H1 (cell line): ENCODE data around the gene TSPAN4. TPM values are rescaled to one million over a fixed set of nuclear protein-coding genes. Genes with fewer than 3 reads are reported as not detected.

ENCODE experiments used
- EGR1 ChIP-seq: IDR thresholded peaks from 2 replicates; pipeline ENCODE4 v1.6.1; 2011; ENCODE audit warnings: low read depth, low read length, borderline replicate concordance
- FOSL1 ChIP-seq: IDR thresholded peaks from 2 replicates; pipeline ENCODE4 v1.6.1; 2011; ENCODE audit warnings: mild to moderate bottlenecking, low read depth, low read length, moderate library complexity; ENCODE audit not compliant: insufficient read depth
- GTF2F1 ChIP-seq: IDR thresholded peaks from 2 replicates; pipeline ENCODE4 v1.6.1; 2012; ENCODE audit warnings: low read depth, low read length, improper control_type of control experiment, borderline replicate concordance
- HDAC2 ChIP-seq, 2 experiments: fragments of 300-600 bp in 1 of 2; sonication (generic) in 1 of 2; IDR thresholded peaks; 2 replicates each; pipeline ENCODE4 v1.6.1; 2011 to 2012; ENCODE audit warnings: low read depth in 2 of 2, low read length in 2 of 2, mild to moderate bottlenecking in 2 of 2, moderate library complexity in 2 of 2, borderline replicate concordance in 1 of 2, inconsistent platforms in 1 of 2
- POLR2A ChIP-seq, 2 experiments: IDR thresholded peaks; 1 replicate in 1 of 2; 2 replicates in 1 of 2; pipeline ENCODE4 v1.6.1; 2011; ENCODE audit warnings: low read depth in 2 of 2, low read length in 2 of 2, mild to moderate bottlenecking in 2 of 2; ENCODE audit errors: control extremely low read depth in 1 of 2
- RBBP5 ChIP-seq: IDR thresholded peaks from 2 replicates; pipeline ENCODE4 v1.7.1; 2012; ENCODE audit warnings: low read depth, mild to moderate bottlenecking, inconsistent platforms, low read length, moderate library complexity, borderline replicate concordance
- SIX5 ChIP-seq: IDR thresholded peaks from 2 replicates; pipeline ENCODE4 v1.6.1; 2011; ENCODE audit warnings: mild to moderate bottlenecking, low read depth, low read length
- polyA plus RNA-seq, 7 experiments: library from polyadenylated mRNA; depleted of rRNA in 3 of 7; stranded (reverse) in 5 of 7; unstranded in 2 of 7; fragments of >200 nt in 5 of 7; fragments of 200-250 nt in 2 of 7; gene quantifications; 1 replicate in 5 of 7; 2 replicates in 1 of 7; 4 replicates in 1 of 7; pipeline versions ENCODE4 v1.2.1 to v1.2.3, GENCODE V29; 2011 to 2013; ENCODE audit warnings: missing spikeins in 2 of 7, mixed read lengths in 2 of 7
- total RNA-seq: library from RNA; stranded (reverse); fragmentation: NEBNext Ultra II Directional; extraction: Animal tissue kit (Norgen Biotek cat#: 25700); gene quantifications from 2 replicates; pipeline ENCODE4 v1.2.1, GENCODE V29; 2021
- TF ChIP-seq, protein P1 (sequence below): IDR thresholded peaks from 2 replicates; pipeline ENCODE4 v1.6.1; 2011; ENCODE audit warnings: low read length, improper control_type of control experiment

Gene TSPAN4
- total and polyA plus RNA-seq, 2 of the 8 experiments (the other 6 are each of a cell fraction or from before 2014, with no cell fraction given), result 74.1 to 145 TPM

GRCh38 chr11:819129-819931, 23.3 kb upstream of the TSPAN4 start (continued):
- TF ChIP-seq, protein P1, sequence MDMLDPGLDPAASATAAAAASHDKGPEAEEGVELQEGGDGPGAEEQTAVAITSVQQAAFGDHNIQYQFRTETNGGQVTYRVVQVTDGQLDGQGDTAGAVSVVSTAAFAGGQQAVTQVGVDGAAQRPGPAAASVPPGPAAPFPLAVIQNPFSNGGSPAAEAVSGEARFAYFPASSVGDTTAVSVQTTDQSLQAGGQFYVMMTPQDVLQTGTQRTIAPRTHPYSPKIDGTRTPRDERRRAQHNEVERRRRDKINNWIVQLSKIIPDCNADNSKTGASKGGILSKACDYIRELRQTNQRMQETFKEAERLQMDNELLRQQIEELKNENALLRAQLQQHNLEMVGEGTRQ, result no peak
- peak in 1 of 2 experiments; percentile 82; a peak in 2 of 3 replicates for TF ChIP-seq POLR2A (IDR thresholded peaks at IDR 0.05; ENCODE audit: control extremely low read depth in 1 of 2, low read depth in 2 of 2, low read length in 2 of 2)
- TF ChIP-seq SIX5, result no peak
- TF ChIP-seq GTF2F1, result peak; percentile 62; the same call in 1 of the 2 replicates
- TF ChIP-seq FOSL1, result no peak
- TF ChIP-seq EGR1, result peak; percentile 70; the same call in 1 of the 2 replicates
- 0 out of 4 replicates have a peak, but pooled peaks of 1 of the 2 experiments have one; percentile 19 for TF ChIP-seq HDAC2 (IDR thresholded peaks at IDR 0.05; ENCODE audit: borderline replicate concordance in 1 of 2, low read depth in 2 of 2, low read length in 2 of 2)
- peak; percentile 66; the same call in 1 of the 2 replicates for TF ChIP-seq RBBP5
